Right atrium auricular region (tissue), 2 donors: ENCODE data around the gene CHML. TPM values are rescaled to one million over a fixed set of nuclear protein-coding genes. Genes with fewer than 3 reads are reported as not detected.

Experiments
- DNase-seq: peaks from one replicate; pipeline ENCODE4 v3.0.0-alpha.2; 2019; ENCODE audit warnings: low spot score
- H3K27ac ChIP-seq, 2 donors: fragments of 200-600 bp; sonication (generic); 1 replicate in 1 of 2; 2 replicates in 1 of 2; pipeline ENCODE4 v1.5.1; 2016 to 2019
- H3K27me3 ChIP-seq, 2 donors: fragments of 200-600 bp; sonication (generic); one replicate each; pipeline versions ENCODE4 v1.5.1 to v1.6.0; 2017 to 2019
- H3K36me3 ChIP-seq: fragments of 200-600 bp; sonication (generic); one replicate; pipeline ENCODE4 v1.5.1; 2016
- H3K4me1 ChIP-seq, 2 donors: fragments of 200-600 bp; sonication (generic); one replicate each; pipeline versions ENCODE4 v1.5.1 to v1.6.0; 2017 to 2019
- H3K4me3 ChIP-seq, 2 donors: fragments of 200-600 bp; sonication (generic); 1 replicate in 1 of 2; 2 replicates in 1 of 2; pipeline ENCODE4 v1.5.1; 2017 to 2019; ENCODE audit warnings: mild to moderate bottlenecking in 1 of 2, moderate library complexity in 1 of 2
- H3K9me3 ChIP-seq, 2 donors: fragments of 200-600 bp; sonication (generic); one replicate each; pipeline ENCODE4 v1.5.1; 2019
- total RNA-seq, 2 donors: library from RNA; depleted of rRNA; stranded (reverse); fragments of >200 nt; gene quantifications; one replicate each; pipeline ENCODE4 v1.1.0, GENCODE V29; 2016
- TF ChIP-seq, protein P1 (sequence below), 2 donors: fragments of 200-600 bp; sonication (generic); IDR thresholded peaks; one replicate each; pipeline ENCODE4 v1.5.1; 2019; ENCODE audit warnings: antibody characterized with exemption in 2 of 2

The CHML gene
- total RNA-seq, 2 donors from 2014 or later: 2.7 to 3.2 TPM

DNA sequence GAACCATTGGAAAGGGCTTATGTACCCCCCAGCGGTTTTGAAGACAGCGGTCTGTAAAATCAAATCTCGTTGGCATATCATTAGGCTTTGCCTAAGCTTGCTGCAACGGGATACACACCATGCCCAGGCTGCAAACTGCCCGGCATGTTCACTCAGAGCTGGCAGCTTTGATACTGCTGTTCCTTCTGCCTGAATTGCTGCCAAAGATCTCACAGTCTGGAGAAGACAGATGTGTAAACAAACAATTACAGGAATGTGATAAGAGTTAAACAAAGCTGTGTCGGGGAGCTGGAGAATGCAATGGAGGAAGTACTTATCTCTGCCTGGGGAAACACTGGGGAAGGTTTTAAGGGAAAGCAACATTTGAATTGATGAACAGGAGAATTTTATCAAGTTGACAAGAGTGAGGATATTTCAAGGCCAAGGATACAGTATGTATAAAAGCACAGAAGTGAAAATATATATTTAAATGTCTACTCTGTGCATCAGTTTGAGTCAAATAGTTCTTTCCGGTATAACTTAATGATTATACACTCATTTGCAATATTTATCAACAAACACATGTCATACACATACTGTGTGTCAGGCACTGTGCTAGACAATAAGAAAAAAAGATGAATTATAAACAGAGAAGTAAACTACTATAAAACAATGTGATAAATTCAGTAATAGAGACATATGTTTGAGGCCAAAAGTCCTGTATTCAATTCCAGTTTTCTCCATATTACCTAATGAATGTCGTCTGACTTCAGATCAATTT is 29.9 kb downstream of the CHML start:
- Histone ChIP-seq H3K27me3 (no peaks in the 10 kb centered on the region), H3K36me3 (no peaks in the 10 kb centered on the region), H3K9me3 (no peaks in the 10 kb centered on the region), H3K27ac (no peak overlapping the region), H3K4me3 (no peak overlapping the region), H3K4me1 (peaks cover 0 to 5% of the 10 kb centered on the region in 2 donors)
- TF ChIP-seq, protein P1, sequence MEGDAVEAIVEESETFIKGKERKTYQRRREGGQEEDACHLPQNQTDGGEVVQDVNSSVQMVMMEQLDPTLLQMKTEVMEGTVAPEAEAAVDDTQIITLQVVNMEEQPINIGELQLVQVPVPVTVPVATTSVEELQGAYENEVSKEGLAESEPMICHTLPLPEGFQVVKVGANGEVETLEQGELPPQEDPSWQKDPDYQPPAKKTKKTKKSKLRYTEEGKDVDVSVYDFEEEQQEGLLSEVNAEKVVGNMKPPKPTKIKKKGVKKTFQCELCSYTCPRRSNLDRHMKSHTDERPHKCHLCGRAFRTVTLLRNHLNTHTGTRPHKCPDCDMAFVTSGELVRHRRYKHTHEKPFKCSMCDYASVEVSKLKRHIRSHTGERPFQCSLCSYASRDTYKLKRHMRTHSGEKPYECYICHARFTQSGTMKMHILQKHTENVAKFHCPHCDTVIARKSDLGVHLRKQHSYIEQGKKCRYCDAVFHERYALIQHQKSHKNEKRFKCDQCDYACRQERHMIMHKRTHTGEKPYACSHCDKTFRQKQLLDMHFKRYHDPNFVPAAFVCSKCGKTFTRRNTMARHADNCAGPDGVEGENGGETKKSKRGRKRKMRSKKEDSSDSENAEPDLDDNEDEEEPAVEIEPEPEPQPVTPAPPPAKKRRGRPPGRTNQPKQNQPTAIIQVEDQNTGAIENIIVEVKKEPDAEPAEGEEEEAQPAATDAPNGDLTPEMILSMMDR (IDR thresholded peaks at IDR 0.05): no peak
- no peak for DNase-seq

DNA sequence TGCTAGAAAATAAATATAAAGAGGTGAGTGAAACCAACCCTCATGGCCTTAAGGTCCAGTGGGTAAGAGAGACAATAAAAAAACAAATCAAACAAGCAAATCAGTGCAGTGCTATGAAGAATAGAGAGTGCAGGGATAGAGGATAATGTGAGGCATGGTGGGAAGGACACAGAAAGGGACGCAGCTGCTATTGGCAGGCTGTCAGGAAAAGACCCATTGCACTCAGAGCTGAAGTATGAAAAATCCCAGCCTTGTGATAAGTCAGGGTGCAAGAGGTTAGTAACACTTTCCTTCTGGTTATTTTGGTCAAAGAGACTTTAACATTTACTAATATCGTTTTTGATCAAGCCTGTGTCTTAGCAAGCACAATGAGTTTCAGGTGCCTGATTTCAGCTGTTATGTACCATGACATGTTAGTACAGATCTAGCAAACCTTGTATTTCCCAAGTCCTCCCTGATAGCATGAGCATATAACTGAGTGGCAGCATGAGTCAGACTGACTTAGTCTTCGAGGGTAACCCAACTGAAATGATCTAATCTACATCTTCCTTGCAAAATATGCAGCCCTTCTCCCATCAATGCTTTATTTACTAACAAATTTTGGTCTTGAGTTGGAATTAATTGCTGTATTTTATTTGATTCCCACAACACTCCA is 31.7 kb downstream of the CHML start:
- Histone ChIP-seq H3K36me3 (no peaks in the 10 kb centered on the region), H3K27me3 (no peaks in the 10 kb centered on the region), H3K4me3 (no peak overlapping the region), H3K27ac (no peak overlapping the region), H3K9me3 (no peaks in the 10 kb centered on the region), H3K4me1 (peaks cover 0 to 5% of the 10 kb centered on the region in 2 donors)
- no peak for DNase-seq
- TF ChIP-seq, protein P1 (IDR thresholded peaks at IDR 0.05): no peak

DNA sequence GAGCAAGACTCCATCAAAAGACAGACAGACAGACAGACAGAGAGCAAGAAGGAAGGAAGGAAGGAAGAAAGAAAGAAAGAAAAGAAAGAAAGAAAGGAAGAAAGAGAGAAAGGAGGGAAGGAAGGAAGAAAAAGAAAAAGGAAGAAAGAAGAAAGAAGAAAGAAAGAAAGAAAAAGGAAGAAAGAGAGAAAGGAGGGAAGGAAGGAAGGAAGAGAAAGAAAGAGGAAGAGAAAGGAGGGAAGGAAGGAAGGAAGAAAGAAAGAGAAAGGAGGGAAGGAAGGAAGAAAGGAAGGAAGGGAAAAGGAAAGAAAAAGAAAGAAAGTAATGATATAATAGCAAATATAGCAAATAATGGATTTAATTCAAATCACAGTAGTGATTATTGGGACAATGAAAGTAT is 32.7 kb downstream of the CHML start:
- DNase-seq: no peak
- H3K27ac ChIP-seq: no peak overlapping the region
- H3K4me3 ChIP-seq: no peak overlapping the region
- TF ChIP-seq, protein P1 (IDR thresholded peaks at IDR 0.05): no peak
- H3K4me1 ChIP-seq: peaks cover 0 to 5% of the 10 kb centered on the region in 2 donors
- no peaks in the 10 kb centered on the region for H3K36me3 ChIP-seq
- H3K27me3 ChIP-seq: no peaks in the 10 kb centered on the region
- no peaks in the 10 kb centered on the region for H3K9me3 ChIP-seq

DNA sequence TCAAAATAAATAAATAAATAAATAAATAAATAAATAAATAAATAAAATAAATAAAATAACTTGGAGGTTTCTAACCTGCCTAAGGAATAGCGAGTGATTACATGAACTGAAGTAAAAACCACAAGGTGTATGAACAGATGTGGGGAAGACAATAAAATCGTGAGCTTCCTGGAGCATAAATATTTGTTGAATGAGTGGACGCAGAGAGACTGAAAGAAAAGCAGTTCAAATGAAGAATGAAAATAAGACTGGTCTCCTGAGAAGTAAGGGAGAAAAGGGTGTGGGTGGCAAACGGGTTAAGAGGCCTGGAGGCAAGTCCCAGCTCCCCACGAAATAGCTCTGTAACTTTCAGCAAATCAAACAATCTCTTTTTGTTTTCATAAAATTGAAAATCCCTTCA is 33.6 kb downstream of the CHML start:
- no peak for DNase-seq
- no peaks in the 10 kb centered on the region for H3K36me3 ChIP-seq
- H3K9me3 ChIP-seq: no peaks in the 10 kb centered on the region
- TF ChIP-seq, protein P1 (IDR thresholded peaks at IDR 0.05): no peak
- no peak overlapping the region for H3K4me3 ChIP-seq
- H3K27me3 ChIP-seq: no peaks in the 10 kb centered on the region
- H3K4me1 ChIP-seq: peaks cover 0 to 5% of the 10 kb centered on the region in 2 donors
- no peak overlapping the region for H3K27ac ChIP-seq

DNA sequence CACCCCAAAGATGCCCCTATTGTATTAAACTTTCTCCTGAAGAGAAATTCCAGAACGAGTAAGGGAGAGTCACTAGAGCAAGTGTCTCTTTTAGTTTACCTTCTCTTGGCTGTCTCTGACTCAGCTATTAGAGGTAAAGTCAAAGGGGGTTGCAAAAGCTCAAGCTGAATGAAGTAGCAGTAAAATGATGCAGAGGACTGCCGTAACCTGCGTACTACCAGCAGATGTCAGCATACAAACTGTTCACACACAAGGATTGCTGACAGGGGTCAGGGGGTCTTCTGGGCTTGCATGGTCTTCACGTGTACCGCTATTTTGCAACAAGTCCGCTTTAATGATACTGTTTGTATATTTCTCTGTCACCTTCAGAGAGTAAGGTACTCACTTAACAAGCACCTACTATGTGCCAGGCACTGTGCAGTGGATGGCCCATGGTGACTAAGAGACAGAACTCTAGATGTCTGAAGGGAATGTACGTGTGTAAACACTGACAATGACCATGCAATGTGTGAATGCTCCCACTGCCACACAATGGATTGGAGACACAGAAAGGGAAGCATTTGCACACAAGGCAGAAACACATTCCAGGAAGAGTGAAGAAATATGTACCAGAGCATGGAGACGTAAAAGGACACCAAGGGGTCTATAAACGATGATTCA is 34.9 kb downstream of the CHML start:
- Histone ChIP-seq H3K27ac (no peak overlapping the region), H3K27me3 (no peaks in the 10 kb centered on the region), H3K36me3 (no peaks in the 10 kb centered on the region), H3K9me3 (no peaks in the 10 kb centered on the region), H3K4me3 (no peak overlapping the region), H3K4me1 (no peaks in the 10 kb centered on the region)
- TF ChIP-seq, protein P1 (IDR thresholded peaks at IDR 0.05): no peak
- DNase-seq: no peak
